Epidermal melanocyte (primary cell): ENCODE data around the gene SPTAN1.
"Not testable (repeated sequence)": the region's sequence is repeated elsewhere in the genome, so short reads cannot be mapped to it uniquely, and the experiment has no call there.

Experiments
- DNase-seq: peaks from one replicate; pipeline ENCODE4 v3.0.0; 2011; ENCODE audit warnings: low spot score; ENCODE audit not compliant: insufficient read length

SPTAN1 gene

GRCh38 chr9:128657344-128657704 is 104.9 kb downstream of the SPTAN1 start:
- DNase-seq, result no peak

- DNase-seq, result no peak
Measured at GRCh38 chr9:128657796-128658195, 105.4 kb downstream of the SPTAN1 start.

GRCh38 chr9:128666481-128666941 is 114.1 kb downstream of the SPTAN1 start:
- DNase-seq, result not testable (repeated sequence)

- no peak for DNase-seq
Measured at GRCh38 chr9:128669786-128670185, 117.4 kb downstream of the SPTAN1 start.

GRCh38 chr9:128675382-128675781 is 123.0 kb downstream of the SPTAN1 start:
- no peak for DNase-seq

- DNase-seq, result no peak
Measured at GRCh38 chr9:128677794-128678193, 125.4 kb downstream of the SPTAN1 start.
